ENCODE results near the gene MYPN.

Gene MYPN

GRCh38 chr10:68092512-68092911 is 16.8 kb upstream of the MYPN start:
- no peak for DNase-seq (ENCODE audit: extremely low read depth in 1 of 2, low read depth in 1 of 2)

- DNase-seq (ENCODE audit: extremely low read depth in 1 of 2, low read depth in 1 of 2) = no peak
Observed at GRCh38 chr10:68095153-68095552, 14.1 kb upstream of the MYPN start.

GRCh38 chr10:68096913-68097516 is 12.3 kb upstream of the MYPN start:
- DNase-seq (ENCODE audit: extremely low read depth in 1 of 2, low read depth in 1 of 2) = no peak

- DNase-seq (ENCODE audit: extremely low read depth in 1 of 2, low read depth in 1 of 2) = no peak
Observed at GRCh38 chr10:68099736-68100135, 9.6 kb upstream of the MYPN start.

- no peak for DNase-seq (ENCODE audit: extremely low read depth in 1 of 2, low read depth in 1 of 2)
Observed at GRCh38 chr10:68101066-68101465, 8.2 kb upstream of the MYPN start.

- DNase-seq (ENCODE audit: extremely low read depth in 1 of 2, low read depth in 1 of 2) = no peak
Observed at GRCh38 chr10:68103261-68103878, 5.9 kb upstream of the MYPN start.

GRCh38 chr10:68103901-68104300 is 5.4 kb upstream of the MYPN start:
- DNase-seq (ENCODE audit: extremely low read depth in 1 of 2, low read depth in 1 of 2) = no peak

GRCh38 chr10:68105820-68106219 is 3.5 kb upstream of the MYPN start:
- no peak for DNase-seq (ENCODE audit: extremely low read depth in 1 of 2, low read depth in 1 of 2)

- no peak for DNase-seq (ENCODE audit: extremely low read depth in 1 of 2, low read depth in 1 of 2)
Observed at GRCh38 chr10:68106656-68107055, 2.6 kb upstream of the MYPN start.

- DNase-seq (ENCODE audit: extremely low read depth in 1 of 2, low read depth in 1 of 2) = no peak
Observed at GRCh38 chr10:68107651-68108050, 1.6 kb upstream of the MYPN start.

- DNase-seq (ENCODE audit: extremely low read depth in 1 of 2, low read depth in 1 of 2) = no peak
Observed at GRCh38 chr10:68108051-68108450, 1.2 kb upstream of the MYPN start.

GRCh38 chr10:68108653-68109052 is 635 bp upstream of the MYPN start:
- DNase-seq (ENCODE audit: extremely low read depth in 1 of 2, low read depth in 1 of 2) = no peak

- no peak for DNase-seq (ENCODE audit: extremely low read depth in 1 of 2, low read depth in 1 of 2)
Observed at GRCh38 chr10:68110027-68110426, 739 bp downstream of the MYPN start.

- no peak for DNase-seq (ENCODE audit: extremely low read depth in 1 of 2, low read depth in 1 of 2)
Observed at GRCh38 chr10:68111584-68111983, 2.3 kb downstream of the MYPN start.

- no peak for DNase-seq (ENCODE audit: extremely low read depth in 1 of 2, low read depth in 1 of 2)
Observed at GRCh38 chr10:68112837-68113236, 3.5 kb downstream of the MYPN start.

GRCh38 chr10:68118657-68119056 is 9.4 kb downstream of the MYPN start:
- no peak for DNase-seq (ENCODE audit: extremely low read depth in 1 of 2, low read depth in 1 of 2)

- DNase-seq (ENCODE audit: extremely low read depth in 1 of 2, low read depth in 1 of 2) = no peak
Observed at GRCh38 chr10:68121020-68121743, 11.9 kb downstream of the MYPN start.

- no peak for DNase-seq (ENCODE audit: extremely low read depth in 1 of 2, low read depth in 1 of 2)
Observed at GRCh38 chr10:68121852-68122251, 12.6 kb downstream of the MYPN start.

GRCh38 chr10:68124718-68125117 is 15.4 kb downstream of the MYPN start:
- no peak for DNase-seq (ENCODE audit: extremely low read depth in 1 of 2, low read depth in 1 of 2)

- no peak for DNase-seq (ENCODE audit: extremely low read depth in 1 of 2, low read depth in 1 of 2)
Observed at GRCh38 chr10:68125772-68126171, 16.5 kb downstream of the MYPN start.

- no peak for DNase-seq (ENCODE audit: extremely low read depth in 1 of 2, low read depth in 1 of 2)
Observed at GRCh38 chr10:68128015-68128414, 18.7 kb downstream of the MYPN start.

GRCh38 chr10:68132391-68132790 is 23.1 kb downstream of the MYPN start:
- DNase-seq (ENCODE audit: extremely low read depth in 1 of 2, low read depth in 1 of 2) = no peak

Measured in activated CD8-positive, alpha-beta memory T cell treated with anti-CD3 and anti-CD28 coated beads for 1 hour (primary cell).